CD4-positive, alpha-beta T cell (primary cell): ENCODE results near the gene AMACR. TPM values are rescaled to one million over a fixed set of nuclear protein-coding genes. Genes with fewer than 3 reads are reported as not detected.

ENCODE experiments used
- ATAC-seq: fragments of 200-7000 bp; cut with Tn5 transposase; one replicate; pipeline ENCODE4 v1.10.0; 2022; ENCODE audit warnings: mild to moderate bottlenecking; ENCODE audit not compliant: poor library complexity
- CTCF ChIA-PET: fragments of 350-600 bp; sonication (Branson Sonifier 250); formaldehyde crosslinking; loops from one replicate; lab custom pipeline; 2021; ENCODE audit warnings: antibody characterized with exemption, inconsistent platforms; lab: Charles Lee
- POLR2A ChIA-PET: fragments of 350-600 bp; sonication (Branson Sonifier 250); formaldehyde crosslinking; loops from one replicate; lab custom pipeline; 2021; ENCODE audit warnings: antibody characterized with exemption, inconsistent platforms; lab: Charles Lee
- DNase-seq, 14 experiments: peaks; one replicate each; pipeline ENCODE4 v3.0.0-alpha.2; 2013 to 2020; ENCODE audit warnings: mixed read lengths in 2 of 14
- H3K27ac ChIP-seq, 2 donors: one replicate each; pipeline versions ENCODE4 v1.5.1 to v1.7.0; 2013; ENCODE audit warnings: low read length in 2 of 2, low read depth in 1 of 2, mild to moderate bottlenecking in 1 of 2
- H3K27me3 ChIP-seq, 2 experiments: 1 replicate in 1 of 2; 2 replicates in 1 of 2; pipeline versions ENCODE4 v1.6.1 to v1.7.0; 2013; ENCODE audit warnings: low read length in 2 of 2, control low read depth in 1 of 2, mild to moderate bottlenecking in 1 of 2, moderate library complexity in 1 of 2; ENCODE audit not compliant: insufficient read depth in 2 of 2, control insufficient read depth in 1 of 2
- H3K36me3 ChIP-seq: one replicate; pipeline ENCODE4 v1.6.1; 2013; ENCODE audit warnings: low read length, control low read depth; ENCODE audit not compliant: insufficient read depth
- H3K4me1 ChIP-seq: one replicate; pipeline ENCODE4 v1.6.1; 2013; ENCODE audit warnings: low read length, control low read depth; ENCODE audit not compliant: insufficient read depth
- H3K4me3 ChIP-seq: one replicate; pipeline ENCODE4 v1.5.1; 2013; ENCODE audit warnings: mild to moderate bottlenecking, low read length, moderate library complexity
- H3K9me3 ChIP-seq, 2 experiments: 1 replicate in 1 of 2; 2 replicates in 1 of 2; pipeline versions ENCODE4 v1.6.1 to v1.7.0; 2013; ENCODE audit warnings: low read length in 2 of 2, mild to moderate bottlenecking in 2 of 2, control low read depth in 1 of 2, moderate library complexity in 1 of 2; ENCODE audit not compliant: control insufficient read depth in 1 of 2, insufficient read depth in 1 of 2
- H3K27ac Mint-ChIP-seq: one replicate; pipeline ENCODE4 v1.8.0; 2020; ENCODE audit warnings: mixed read lengths
- H3K27me3 Mint-ChIP-seq: one replicate; pipeline ENCODE4 v1.8.0; 2021; ENCODE audit warnings: mixed read lengths
- H3K36me3 Mint-ChIP-seq: one replicate; pipeline ENCODE4 v1.8.0; 2021; ENCODE audit warnings: low read depth, mixed read lengths
- H3K4me1 Mint-ChIP-seq: one replicate; pipeline ENCODE4 v1.8.0; 2021; ENCODE audit warnings: low read depth, mixed read lengths
- H3K4me3 Mint-ChIP-seq: one replicate; pipeline ENCODE4 v1.8.0; 2020; ENCODE audit warnings: mild to moderate bottlenecking, mixed read lengths
- H3K9me3 Mint-ChIP-seq: one replicate; pipeline ENCODE4 v1.8.0; 2020; ENCODE audit warnings: mixed read lengths
- intact Hi-C, 2 experiments: fragments of 100-400 bp; cut with DNase I in 1 of 2; cut with micrococcal nuclease in 1 of 2; formaldehyde crosslinking; loops; one replicate each; pipeline versions ENCODE4 v1.15.1 to v1.9.0; 2023 to 2025; cut with DNase I, micrococcal nuclease
- total RNA-seq, 174 experiments: library from RNA in 2 of 174; stranded (reverse) in 2 of 174; gene quantifications; one replicate each; pipeline ENCODE4 v1.2.3 and lab custom pipeline; 2021 to 2026
- TF ChIP-seq, protein P1 (sequence below): fragments of 200-600 bp; IDR thresholded peaks from one replicate; pipeline ENCODE4 v1.8.0; 2022; ENCODE audit warnings: antibody characterized with exemption, mild to moderate bottlenecking

The AMACR gene
- total RNA-seq, 2 experiments from 2014 or later = 1.3 to 1.4 TPM

GRCh38 chr5:34030048-34030447 is 22.2 kb upstream of the AMACR start:
- Histone ChIP-seq H3K4me3 (no peak overlapping the region), H3K4me1 (no peaks in the 10 kb centered on the region), H3K27me3 (no peaks in the 10 kb centered on the region), H3K27ac (no peak overlapping the region), H3K9me3 (no peaks in the 10 kb centered on the region), H3K36me3 (peaks cover 7% of the 10 kb centered on the region)
- DNase-seq (no peak), ATAC-seq (no peak)
- H3K4me1 Mint-ChIP-seq = no peaks in the 10 kb centered on the region
- H3K36me3 Mint-ChIP-seq = peaks cover 49% of the 10 kb centered on the region
- intact Hi-C loops = no loop called here
- H3K27me3 Mint-ChIP-seq = no peaks in the 10 kb centered on the region
- H3K27ac Mint-ChIP-seq = no peak overlapping the region
- CTCF ChIA-PET = no interaction called here
- POLR2A ChIA-PET = no interaction called here
- H3K4me3 Mint-ChIP-seq = no peak overlapping the region
- TF ChIP-seq, protein P1, sequence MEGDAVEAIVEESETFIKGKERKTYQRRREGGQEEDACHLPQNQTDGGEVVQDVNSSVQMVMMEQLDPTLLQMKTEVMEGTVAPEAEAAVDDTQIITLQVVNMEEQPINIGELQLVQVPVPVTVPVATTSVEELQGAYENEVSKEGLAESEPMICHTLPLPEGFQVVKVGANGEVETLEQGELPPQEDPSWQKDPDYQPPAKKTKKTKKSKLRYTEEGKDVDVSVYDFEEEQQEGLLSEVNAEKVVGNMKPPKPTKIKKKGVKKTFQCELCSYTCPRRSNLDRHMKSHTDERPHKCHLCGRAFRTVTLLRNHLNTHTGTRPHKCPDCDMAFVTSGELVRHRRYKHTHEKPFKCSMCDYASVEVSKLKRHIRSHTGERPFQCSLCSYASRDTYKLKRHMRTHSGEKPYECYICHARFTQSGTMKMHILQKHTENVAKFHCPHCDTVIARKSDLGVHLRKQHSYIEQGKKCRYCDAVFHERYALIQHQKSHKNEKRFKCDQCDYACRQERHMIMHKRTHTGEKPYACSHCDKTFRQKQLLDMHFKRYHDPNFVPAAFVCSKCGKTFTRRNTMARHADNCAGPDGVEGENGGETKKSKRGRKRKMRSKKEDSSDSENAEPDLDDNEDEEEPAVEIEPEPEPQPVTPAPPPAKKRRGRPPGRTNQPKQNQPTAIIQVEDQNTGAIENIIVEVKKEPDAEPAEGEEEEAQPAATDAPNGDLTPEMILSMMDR = no peak
- H3K9me3 Mint-ChIP-seq = no peaks in the 10 kb centered on the region

GRCh38 chr5:34028349-34028748 is 20.5 kb upstream of the AMACR start:
- intact Hi-C loops = no loop called here
- ChIA-PET CTCF (interaction anchor here (0.7 kb wide), 1 partner anchor 1772 kb away, joined by 4 read pairs; no protein-coding TSS in a partner anchor), POLR2A (no interaction called here)
- Histone ChIP-seq H3K4me1 (no peaks in the 10 kb centered on the region), H3K36me3 (no peaks in the 10 kb centered on the region), H3K27ac (no peak overlapping the region), H3K9me3 (no peaks in the 10 kb centered on the region), H3K4me3 (no peak overlapping the region), H3K27me3 (no peaks in the 10 kb centered on the region)
- Mint-ChIP-seq H3K4me1 (peaks cover 1% of the 10 kb centered on the region), H3K27me3 (no peaks in the 10 kb centered on the region), H3K36me3 (peaks cover 40% of the 10 kb centered on the region), H3K27ac (no peak overlapping the region), H3K9me3 (no peaks in the 10 kb centered on the region), H3K4me3 (no peak overlapping the region)
- ATAC-seq (no peak), DNase-seq (no peak)
- TF ChIP-seq, protein P1 = no peak

- H3K27me3 Mint-ChIP-seq = no peaks in the 10 kb centered on the region
- H3K4me3 Mint-ChIP-seq = no peak overlapping the region
- no peak for ATAC-seq
- H3K9me3 Mint-ChIP-seq = no peaks in the 10 kb centered on the region
- DNase-seq = no peak
- Histone ChIP-seq H3K36me3 (no peaks in the 10 kb centered on the region), H3K9me3 (no peaks in the 10 kb centered on the region), H3K4me1 (peaks cover 7% of the 10 kb centered on the region), H3K27ac (no peak overlapping the region), H3K27me3 (no peaks in the 10 kb centered on the region), H3K4me3 (no peak overlapping the region)
- TF ChIP-seq, protein P1 = no peak
- ChIA-PET POLR2A (no interaction called here), CTCF (no interaction called here)
- H3K36me3 Mint-ChIP-seq = peaks cover 39% of the 10 kb centered on the region
- peaks cover 20% of the 10 kb centered on the region for H3K4me1 Mint-ChIP-seq
- H3K27ac Mint-ChIP-seq = no peak overlapping the region
- intact Hi-C loops = no loop called here
Observed at GRCh38 chr5:34026089-34026761, 18.4 kb upstream of the AMACR start.
